ENCODE data around the gene CHI3L1. TPM values are rescaled to one million over a fixed set of nuclear protein-coding genes. Genes with fewer than 3 reads are reported as not detected.

CHI3L1 gene
- total RNA-seq, 2 experiments from 2014 or later, result not detected

DNA sequence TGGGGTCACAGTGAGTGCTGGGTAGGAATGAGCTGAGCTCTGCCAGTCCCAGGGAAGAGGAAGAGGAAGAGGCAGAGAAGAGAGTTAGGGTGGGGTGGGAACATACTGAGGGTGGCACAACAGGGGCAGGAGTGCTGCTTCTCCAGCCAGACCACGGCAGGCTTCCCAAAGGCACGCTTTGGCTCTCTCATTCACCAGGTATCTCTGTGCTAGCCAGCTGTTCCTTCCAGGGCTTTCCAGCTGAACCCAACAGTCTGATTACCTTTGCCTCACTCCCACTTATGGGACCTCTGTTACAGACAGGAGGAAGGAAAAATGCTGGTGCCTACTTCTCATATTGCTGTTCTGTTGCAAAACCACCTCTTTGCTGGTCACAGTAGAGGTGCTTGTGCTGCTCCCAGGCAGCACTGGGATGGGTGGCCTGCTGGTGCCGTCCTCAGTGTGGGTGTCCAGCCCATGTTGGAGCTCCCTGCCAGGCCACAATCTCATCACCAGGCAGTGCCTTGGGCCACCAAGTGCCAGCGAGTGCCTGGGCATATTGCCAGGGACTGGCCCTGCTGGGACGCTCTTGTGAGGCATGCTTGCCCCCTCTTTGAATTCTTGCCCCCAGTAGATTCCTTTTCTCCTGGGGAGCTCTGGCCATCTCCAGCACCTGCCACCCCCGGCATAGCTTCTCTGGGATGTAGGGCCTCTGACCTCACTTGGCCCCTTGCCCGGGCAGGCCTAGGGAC is 56.8 kb downstream of the CHI3L1 start:
- BruUV-seq (replicated peaks), result no TSS peak
- H3K4me2 ChIP-seq (ENCODE audit: low read length), result no peak overlapping the region

More for the DNA sequence above, 56.8 kb downstream of the CHI3L1 start:
- Histone ChIP-seq H3K4me1 (ENCODE audit: insufficient read depth, low read length, poor library complexity, severe bottlenecking) (no peaks in the 10 kb centered on the region), H2AFZ (ENCODE audit: low read length) (no peak overlapping the region), H4K20me1 (ENCODE audit: insufficient read depth, low read length) (no peaks in the 10 kb centered on the region), H3K36me3 (ENCODE audit: insufficient read depth, low read length) (no peaks in the 10 kb centered on the region), H3K27ac (ENCODE audit: low read depth, low read length, poor library complexity, severe bottlenecking) (no peak overlapping the region), H3K9me3 (ENCODE audit: low read length) (no peaks in the 10 kb centered on the region), H3K9me2 (ENCODE audit: insufficient read depth, low read length) (no peaks in the 10 kb centered on the region), H3K79me2 (ENCODE audit: insufficient read depth, low read depth, low read length) (no peaks in the 10 kb centered on the region), H3K4me3 (ENCODE audit: low read depth, low read length, poor library complexity, severe bottlenecking) (no peak overlapping the region)
- no peak for DNase-seq (ENCODE audit: low spot score)
- POLR2A ChIA-PET, result interaction anchor here (0.7 to 0.9 kb wide), 2 partner anchors 16 to 348 kb away, joined by 3 read pairs; no protein-coding TSS in a partner anchor
- CTCF ChIA-PET (ENCODE audit: unreplicated experiment), result no interaction called here
- TF ChIP-seq, protein P1, sequence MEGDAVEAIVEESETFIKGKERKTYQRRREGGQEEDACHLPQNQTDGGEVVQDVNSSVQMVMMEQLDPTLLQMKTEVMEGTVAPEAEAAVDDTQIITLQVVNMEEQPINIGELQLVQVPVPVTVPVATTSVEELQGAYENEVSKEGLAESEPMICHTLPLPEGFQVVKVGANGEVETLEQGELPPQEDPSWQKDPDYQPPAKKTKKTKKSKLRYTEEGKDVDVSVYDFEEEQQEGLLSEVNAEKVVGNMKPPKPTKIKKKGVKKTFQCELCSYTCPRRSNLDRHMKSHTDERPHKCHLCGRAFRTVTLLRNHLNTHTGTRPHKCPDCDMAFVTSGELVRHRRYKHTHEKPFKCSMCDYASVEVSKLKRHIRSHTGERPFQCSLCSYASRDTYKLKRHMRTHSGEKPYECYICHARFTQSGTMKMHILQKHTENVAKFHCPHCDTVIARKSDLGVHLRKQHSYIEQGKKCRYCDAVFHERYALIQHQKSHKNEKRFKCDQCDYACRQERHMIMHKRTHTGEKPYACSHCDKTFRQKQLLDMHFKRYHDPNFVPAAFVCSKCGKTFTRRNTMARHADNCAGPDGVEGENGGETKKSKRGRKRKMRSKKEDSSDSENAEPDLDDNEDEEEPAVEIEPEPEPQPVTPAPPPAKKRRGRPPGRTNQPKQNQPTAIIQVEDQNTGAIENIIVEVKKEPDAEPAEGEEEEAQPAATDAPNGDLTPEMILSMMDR (conservative IDR thresholded peaks at IDR 0.05; ENCODE audit: low read length), result no peak
- intact Hi-C loops (cut with micrococcal nuclease; ENCODE audit: unreplicated experiment), result no loop called here

Other genes starting within 250 kb of the CHI3L1 start
- gene ADIPOR1, start 228.4 kb downstream of the CHI3L1 start, total RNA-seq (2014; rRNA removed; shearing (Covaris generic)), result 49.4 and 55.2 TPM in 2 replicates
- gene ADIPOR1, start 228.4 kb downstream of the CHI3L1 start, total RNA-seq (2022), result 55.0 and 57.4 TPM in 2 replicates
- 12.8 and 14.5 TPM in 2 replicates for gene CYB5R1, start 219.4 kb downstream of the CHI3L1 start, total RNA-seq (2014; rRNA removed; shearing (Covaris generic))
- gene CYB5R1, start 219.4 kb downstream of the CHI3L1 start, total RNA-seq (2022), result 19.3 and 22.2 TPM in 2 replicates
- gene TMEM183A, start 179.3 kb downstream of the CHI3L1 start, total RNA-seq (2014; rRNA removed; shearing (Covaris generic)), result 92.4 and 99.3 TPM in 2 replicates
- 75.5 and 83.9 TPM in 2 replicates for gene TMEM183A, start 179.3 kb downstream of the CHI3L1 start, total RNA-seq (2022)
- gene PPFIA4, start 160.2 kb downstream of the CHI3L1 start, total RNA-seq (2014; rRNA removed; shearing (Covaris generic)), result 0.03 and 0.93 TPM in 2 replicates
- gene PPFIA4, start 160.2 kb downstream of the CHI3L1 start, total RNA-seq (2022), result 0.55 and 2.7 TPM in 2 replicates
- gene MYOG, start 100.7 kb downstream of the CHI3L1 start, total RNA-seq (2014; rRNA removed; shearing (Covaris generic)), result not detected in 2 replicates
- not detected in 2 replicates for gene MYOG, start 100.7 kb downstream of the CHI3L1 start, total RNA-seq (2022)
- gene ADORA1, start 59.0 kb downstream of the CHI3L1 start, total RNA-seq (2014; rRNA removed; shearing (Covaris generic)), result not detected in 2 replicates
- not detected in 2 replicates for gene ADORA1, start 59.0 kb downstream of the CHI3L1 start, total RNA-seq (2022)
- not detected in 2 replicates for gene MYBPH, start 10.9 kb downstream of the CHI3L1 start, total RNA-seq (2014; rRNA removed; shearing (Covaris generic))
- not detected in 2 replicates for gene MYBPH, start 10.9 kb downstream of the CHI3L1 start, total RNA-seq (2022)
- 1.9 TPM in 2 replicates for gene CHIT1, start 43.0 kb upstream of the CHI3L1 start, total RNA-seq (2014; rRNA removed; shearing (Covaris generic))
- 3.6 and 4.6 TPM in 2 replicates for gene CHIT1, start 43.0 kb upstream of the CHI3L1 start, total RNA-seq (2022)
- 146 and 156 TPM in 2 replicates for gene BTG2, start 118.8 kb upstream of the CHI3L1 start, total RNA-seq (2014; rRNA removed; shearing (Covaris generic))
- 99.5 and 102 TPM in 2 replicates for gene BTG2, start 118.8 kb upstream of the CHI3L1 start, total RNA-seq (2022)
- gene FMOD, start 164.4 kb upstream of the CHI3L1 start, total RNA-seq (2014; rRNA removed; shearing (Covaris generic)), result 0.05 TPM in 1 of 2 replicates, not detected in the other
- not detected in 2 replicates for gene FMOD, start 164.4 kb upstream of the CHI3L1 start, total RNA-seq (2022)